ENCODE results near the gene KRT78. TPM values are rescaled to one million over a fixed set of nuclear protein-coding genes. Genes with fewer than 3 reads are reported as not detected.

Gene KRT78
- polyA plus RNA-seq, 10 donors, result 0.25 to 1.9 (median 0.52) TPM; not detected in 7

Other genes starting within 250 kb of the KRT78 start
- gene KRT72, start 247.5 kb downstream of the KRT78 start, polyA plus RNA-seq (ENCODE audit: insufficient read length in 10 of 10), result 1 to 10 TPM in 1 of 10 donors, under 1 TPM in 1, not detected in 8; 0.30 to 1.5 TPM
- gene KRT73, start 230.4 kb downstream of the KRT78 start, polyA plus RNA-seq (ENCODE audit: insufficient read length in 10 of 10), result 1 to 10 TPM in 1 of 10 donors, under 1 TPM in 1, not detected in 8; 0.08 to 1.1 TPM
- gene KRT2, start 196.8 kb downstream of the KRT78 start, polyA plus RNA-seq (ENCODE audit: insufficient read length in 10 of 10), result 1 to 10 TPM in 1 of 10 donors, under 1 TPM in 1, not detected in 8; 0.08 to 1.8 TPM
- gene KRT1, start 168.6 kb downstream of the KRT78 start, polyA plus RNA-seq (ENCODE audit: insufficient read length in 10 of 10), result 100 to 1,000 TPM in 2 of 10 donors, 1 to 10 TPM in 6, under 1 TPM in 2; 0.47 to 543 (median 2.3) TPM
- gene KRT77, start 145.5 kb downstream of the KRT78 start, polyA plus RNA-seq (ENCODE audit: insufficient read length in 10 of 10), result 1 to 10 TPM in 1 of 10 donors, under 1 TPM in 1, not detected in 8; 0.98 to 2.8 TPM
- gene KRT76, start 71.6 kb downstream of the KRT78 start, polyA plus RNA-seq (ENCODE audit: insufficient read length in 10 of 10), result not detected
- under 1 TPM in 1 of 10 donors, not detected in 9; 0.46 TPM for gene KRT3, start 52.9 kb downstream of the KRT78 start, polyA plus RNA-seq (ENCODE audit: insufficient read length in 10 of 10)
- gene KRT4, start 34.9 kb downstream of the KRT78 start, polyA plus RNA-seq (ENCODE audit: insufficient read length in 10 of 10), result 100 to 1,000 TPM in 1 of 10 donors, 1 to 10 TPM in 1, under 1 TPM in 4, not detected in 4; 0.11 to 126 (median 0.64) TPM
- gene KRT79, start 14.7 kb downstream of the KRT78 start, polyA plus RNA-seq (ENCODE audit: insufficient read length in 10 of 10), result under 1 TPM in 1 of 10 donors, not detected in 9; 0.21 TPM
- gene KRT8, start 56.1 kb upstream of the KRT78 start, polyA plus RNA-seq (ENCODE audit: insufficient read length in 10 of 10), result 10 to 100 TPM in 2 of 10 donors, 1 to 10 TPM in 8; 1.7 to 28.7 (median 3.8) TPM
- gene KRT18, start 100.1 kb upstream of the KRT78 start, polyA plus RNA-seq (ENCODE audit: insufficient read length in 10 of 10), result 10 to 100 TPM in 1 of 10 donors, 1 to 10 TPM in 9; 3.0 to 17.1 (median 3.5) TPM
- 100 to 1,000 TPM; 357 to 476 (median 416) TPM for gene EIF4B, start 157.5 kb upstream of the KRT78 start, polyA plus RNA-seq (ENCODE audit: insufficient read length in 10 of 10)
- 100 to 1,000 TPM in 3 of 10 donors, 10 to 100 TPM in 7; 60.2 to 137 (median 84.2) TPM for gene TNS2, start 201.1 kb upstream of the KRT78 start, polyA plus RNA-seq (ENCODE audit: insufficient read length in 10 of 10)
- 10 to 100 TPM; 15.9 to 22.3 (median 18.3) TPM for gene SPRYD3, start 230.4 kb upstream of the KRT78 start, polyA plus RNA-seq (ENCODE audit: insufficient read length in 10 of 10)
- 100 to 1,000 TPM in 6 of 10 donors, 10 to 100 TPM in 4; 39.4 to 236 (median 105) TPM for gene IGFBP6, start 248.7 kb upstream of the KRT78 start, polyA plus RNA-seq (ENCODE audit: insufficient read length in 10 of 10)